Measurements from ENCODE around the gene KCNK5.

KCNK5 gene

DNA sequence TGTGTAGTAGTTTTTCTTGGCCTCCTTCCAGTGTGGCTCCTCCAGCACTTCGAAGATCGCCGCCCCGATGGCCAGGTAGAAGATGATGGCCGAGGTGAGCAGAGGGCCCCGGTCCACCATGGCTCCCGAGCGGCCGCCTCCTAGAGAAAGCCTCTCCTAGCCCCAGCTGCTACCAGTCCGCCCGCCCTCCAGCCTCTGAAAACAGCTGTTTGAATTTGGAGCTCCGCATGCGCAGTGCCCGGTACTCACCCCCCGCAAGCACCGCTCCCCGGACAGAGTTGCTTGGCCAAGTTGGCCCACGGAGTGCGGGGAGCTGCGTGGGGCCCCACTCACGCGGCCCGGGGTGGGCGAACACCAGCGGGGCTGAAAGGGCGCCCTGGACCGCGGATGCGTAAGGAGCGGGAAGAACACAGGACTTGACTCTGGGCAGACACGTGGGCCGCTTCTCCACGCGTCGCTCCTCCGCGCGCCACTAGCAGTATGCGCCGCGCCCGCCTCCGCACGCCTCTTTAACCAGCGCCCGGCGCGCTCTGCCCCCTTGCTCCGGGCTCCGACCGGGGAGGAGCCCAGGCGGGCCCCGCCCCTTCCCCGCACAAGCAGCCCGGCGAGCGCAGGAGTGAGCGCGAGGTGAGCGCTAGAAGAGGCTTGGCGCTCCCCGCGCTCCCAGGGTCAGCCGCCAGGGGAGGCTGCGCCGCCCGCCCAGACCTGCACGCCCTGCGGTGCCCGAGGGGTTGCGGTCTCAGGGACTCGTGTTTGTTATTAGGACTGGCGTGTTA is at the start of gene KCNK5:
TSS of gene KCNK5 (minus strand) at position 484 of the 776 bp plus-strand sequence. CDS start at position 120, 364 bp downstream.
- Histone ChIP-seq H3K27me3 (ENCODE audit: insufficient read depth, low read length, poor library complexity) (peaks cover 34% of the 10 kb centered on the region), H3K4me2 (ENCODE audit: insufficient read depth, low read length) (no peak within 1 kb of the TSS), H3K9me3 (ENCODE audit: insufficient read depth, low read length, severe bottlenecking) (no peaks in the 10 kb centered on the region), H2AFZ (ENCODE audit: low read depth, low read length) (no peak within 1 kb of the TSS), H3K27ac (ENCODE audit: low read length) (no peak within 1 kb of the TSS), H3K9ac (ENCODE audit: low read depth, low read length) (no peak within 1 kb of the TSS), H3K79me2 (ENCODE audit: insufficient read depth, low read length) (no peaks in the 10 kb centered on the region), H3K4me3 (ENCODE audit: low read depth in 1 of 2, low read length in 2 of 2) (no peak within 1 kb of the TSS), H3K4me1 (ENCODE audit: insufficient read depth, low read length) (no peaks in the 10 kb centered on the region), H4K20me1 (ENCODE audit: insufficient read depth, low read length) (no peaks in the 10 kb centered on the region), H3K36me3 (ENCODE audit: insufficient read depth, low read length) (no peaks in the 10 kb centered on the region)
- ATAC-seq (ENCODE audit: insufficient read depth, low read depth) (peak; percentile 85), DNase-seq (peak; percentile 53)
- TF ChIP-seq EZH2 (IDR thresholded peaks at IDR 0.05; ENCODE audit: borderline replicate concordance, low read depth, low read length, severe bottlenecking): no peak
- TF ChIP-seq, protein P1, sequence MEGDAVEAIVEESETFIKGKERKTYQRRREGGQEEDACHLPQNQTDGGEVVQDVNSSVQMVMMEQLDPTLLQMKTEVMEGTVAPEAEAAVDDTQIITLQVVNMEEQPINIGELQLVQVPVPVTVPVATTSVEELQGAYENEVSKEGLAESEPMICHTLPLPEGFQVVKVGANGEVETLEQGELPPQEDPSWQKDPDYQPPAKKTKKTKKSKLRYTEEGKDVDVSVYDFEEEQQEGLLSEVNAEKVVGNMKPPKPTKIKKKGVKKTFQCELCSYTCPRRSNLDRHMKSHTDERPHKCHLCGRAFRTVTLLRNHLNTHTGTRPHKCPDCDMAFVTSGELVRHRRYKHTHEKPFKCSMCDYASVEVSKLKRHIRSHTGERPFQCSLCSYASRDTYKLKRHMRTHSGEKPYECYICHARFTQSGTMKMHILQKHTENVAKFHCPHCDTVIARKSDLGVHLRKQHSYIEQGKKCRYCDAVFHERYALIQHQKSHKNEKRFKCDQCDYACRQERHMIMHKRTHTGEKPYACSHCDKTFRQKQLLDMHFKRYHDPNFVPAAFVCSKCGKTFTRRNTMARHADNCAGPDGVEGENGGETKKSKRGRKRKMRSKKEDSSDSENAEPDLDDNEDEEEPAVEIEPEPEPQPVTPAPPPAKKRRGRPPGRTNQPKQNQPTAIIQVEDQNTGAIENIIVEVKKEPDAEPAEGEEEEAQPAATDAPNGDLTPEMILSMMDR (IDR thresholded peaks at IDR 0.05; ENCODE audit: borderline replicate concordance, extremely low read depth, low read length, poor library complexity, severe bottlenecking): no peak

DNA sequence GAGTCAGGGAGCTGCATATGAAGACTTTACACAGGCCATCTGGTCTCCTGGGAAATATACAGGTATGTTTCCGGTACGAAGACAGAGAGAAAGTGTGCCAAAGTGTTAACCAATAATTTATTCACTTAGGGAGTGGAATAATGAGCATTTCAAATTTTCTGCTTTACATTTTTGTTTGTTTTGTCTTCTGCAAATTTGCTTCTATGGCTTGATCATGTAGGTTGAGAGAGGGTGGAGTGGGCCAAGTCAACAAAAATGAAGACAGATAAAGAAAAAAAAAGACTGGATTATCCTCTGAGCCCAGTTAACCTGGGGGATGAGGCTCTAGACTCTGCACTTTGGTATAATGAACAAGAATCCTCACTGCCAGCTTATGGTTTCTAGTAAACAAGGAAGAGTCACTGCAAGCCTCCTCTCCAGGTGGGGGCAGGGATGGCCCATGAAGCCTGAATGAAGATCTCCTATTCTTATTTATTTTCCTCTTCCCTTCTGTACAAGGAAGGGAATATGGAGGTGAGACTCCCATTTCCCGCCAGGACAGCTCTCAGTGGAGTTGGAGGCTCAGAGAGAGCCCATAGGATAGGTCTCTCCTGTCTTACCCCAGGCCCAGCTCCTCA is 47.2 kb upstream of the KCNK5 start:
- H3K9ac ChIP-seq (ENCODE audit: low read depth, low read length): no peak overlapping the region
- no peaks in the 10 kb centered on the region for H3K4me1 ChIP-seq (ENCODE audit: insufficient read depth, low read length)
- H3K79me2 ChIP-seq (ENCODE audit: insufficient read depth, low read length): no peaks in the 10 kb centered on the region
- H3K27ac ChIP-seq (ENCODE audit: low read length): no peak overlapping the region
- ATAC-seq (ENCODE audit: insufficient read depth, low read depth) (no peak), DNase-seq (no peak)
- no peaks in the 10 kb centered on the region for H3K36me3 ChIP-seq (ENCODE audit: insufficient read depth, low read length)
- H2AFZ ChIP-seq (ENCODE audit: low read depth, low read length): no peak overlapping the region
- no peak overlapping the region for H3K4me3 ChIP-seq (ENCODE audit: low read depth in 1 of 2, low read length in 2 of 2)
- no peaks in the 10 kb centered on the region; the same call in 1 of the 2 replicates for H4K20me1 ChIP-seq (ENCODE audit: insufficient read depth, low read length)
- H3K9me3 ChIP-seq (ENCODE audit: insufficient read depth, low read length, severe bottlenecking): no peaks in the 10 kb centered on the region
- peaks cover 3% of the 10 kb centered on the region for H3K27me3 ChIP-seq (ENCODE audit: insufficient read depth, low read length, poor library complexity)
- H3K4me2 ChIP-seq (ENCODE audit: insufficient read depth, low read length): no peak overlapping the region
- TF ChIP-seq, protein P1 (IDR thresholded peaks at IDR 0.05; ENCODE audit: borderline replicate concordance, extremely low read depth, low read length, poor library complexity, severe bottlenecking): no peak
- no peak for TF ChIP-seq EZH2 (IDR thresholded peaks at IDR 0.05; ENCODE audit: borderline replicate concordance, low read depth, low read length, severe bottlenecking)

DNA sequence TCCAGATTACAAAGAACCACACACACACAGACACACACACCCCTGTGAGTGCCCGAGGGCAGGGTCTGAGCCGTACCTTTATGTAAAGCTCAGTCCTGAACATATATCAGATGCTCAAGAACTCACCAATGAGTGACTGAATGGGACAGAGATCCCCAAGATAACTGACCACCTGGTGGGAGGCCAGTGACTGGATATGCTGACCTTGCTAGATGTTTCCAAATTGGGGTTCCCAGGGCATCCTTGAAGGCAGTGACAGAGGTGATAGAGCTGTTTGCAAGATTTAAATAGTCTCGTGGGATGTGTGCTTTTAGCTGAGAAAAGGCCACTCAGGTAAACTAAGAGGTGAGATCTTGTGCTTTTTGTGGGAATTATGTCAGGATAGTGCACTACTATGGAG is 45.6 kb upstream of the KCNK5 start:
- no peak overlapping the region for H2AFZ ChIP-seq (ENCODE audit: low read depth, low read length)
- H3K36me3 ChIP-seq (ENCODE audit: insufficient read depth, low read length): no peaks in the 10 kb centered on the region
- no peaks in the 10 kb centered on the region for H3K79me2 ChIP-seq (ENCODE audit: insufficient read depth, low read length)
- no peak for ATAC-seq (ENCODE audit: insufficient read depth, low read depth)
- H3K4me2 ChIP-seq (ENCODE audit: insufficient read depth, low read length): no peak overlapping the region
- no peak overlapping the region for H3K27ac ChIP-seq (ENCODE audit: low read length)
- no peaks in the 10 kb centered on the region for H3K9me3 ChIP-seq (ENCODE audit: insufficient read depth, low read length, severe bottlenecking)
- H3K9ac ChIP-seq (ENCODE audit: low read depth, low read length): no peak overlapping the region
- H3K4me1 ChIP-seq (ENCODE audit: insufficient read depth, low read length): no peaks in the 10 kb centered on the region
- H3K27me3 ChIP-seq (ENCODE audit: insufficient read depth, low read length, poor library complexity): peaks cover 3% of the 10 kb centered on the region
- TF ChIP-seq EZH2 (IDR thresholded peaks at IDR 0.05; ENCODE audit: borderline replicate concordance, low read depth, low read length, severe bottlenecking): no peak
- TF ChIP-seq, protein P1 (IDR thresholded peaks at IDR 0.05; ENCODE audit: borderline replicate concordance, extremely low read depth, low read length, poor library complexity, severe bottlenecking): no peak
- no peak overlapping the region for H3K4me3 ChIP-seq (ENCODE audit: low read depth in 1 of 2, low read length in 2 of 2)
- no peak for DNase-seq
- no peaks in the 10 kb centered on the region for H4K20me1 ChIP-seq (ENCODE audit: insufficient read depth, low read length)
